HUES48 (cell line): Measurements from ENCODE around the gene UNC80.

ENCODE experiments used
- H3K27ac ChIP-seq: one replicate; pipeline ENCODE4 v1.7.0; 2013; ENCODE audit warnings: low read depth, low read length, inconsistent platforms
- H3K27me3 ChIP-seq: 2 replicates; pipeline ENCODE4 v1.6.1; 2013; ENCODE audit warnings: mild to moderate bottlenecking, low read length; ENCODE audit not compliant: control insufficient read depth, insufficient read depth
- H3K36me3 ChIP-seq: 2 replicates; pipeline ENCODE4 v1.6.1; 2013; ENCODE audit warnings: low read length; ENCODE audit not compliant: control insufficient read depth, insufficient read depth
- H3K4me1 ChIP-seq: 2 replicates; pipeline ENCODE4 v1.6.1; 2013; ENCODE audit warnings: mild to moderate bottlenecking, low read length; ENCODE audit not compliant: control insufficient read depth, insufficient read depth
- H3K4me3 ChIP-seq: 2 replicates; pipeline ENCODE4 v1.5.1; 2013; ENCODE audit warnings: mild to moderate bottlenecking, low read depth, low read length
- H3K9ac ChIP-seq: 2 replicates; pipeline ENCODE4 v1.6.1; 2013; ENCODE audit warnings: mild to moderate bottlenecking, low read depth, low read length, moderate library complexity
- H3K9me3 ChIP-seq: 2 replicates; pipeline ENCODE4 v1.6.1; 2013; ENCODE audit warnings: low read length; ENCODE audit not compliant: control insufficient read depth, insufficient read depth

The UNC80 gene

GRCh38 chr2:209864716-209865295 lies 93.2 kb downstream of the UNC80 start:
- Histone ChIP-seq H3K9ac (no peak overlapping the region), H3K4me1 (peaks cover 8% of the 10 kb centered on the region; the same call in 1 of the 2 replicates), H3K4me3 (no peak overlapping the region; the same call in 1 of the 2 replicates), H3K36me3 (no peaks in the 10 kb centered on the region), H3K27me3 (peaks cover 17% of the 10 kb centered on the region; the same call in 1 of the 2 replicates), H3K27ac (no peak overlapping the region), H3K9me3 (0 out of 2 replicates have a peak, but pooled peaks cover 4% of the 10 kb centered on the region)

GRCh38 chr2:209868271-209868994 lies 96.8 kb downstream of the UNC80 start:
- H3K27me3 ChIP-seq: peaks cover 17% of the 10 kb centered on the region; the same call in 1 of the 2 replicates
- H3K4me1 ChIP-seq: peaks cover 14% of the 10 kb centered on the region
- H3K9me3 ChIP-seq: 0 out of 2 replicates have a peak, but pooled peaks cover 4% of the 10 kb centered on the region
- no peaks in the 10 kb centered on the region for H3K36me3 ChIP-seq
- H3K9ac ChIP-seq: no peak overlapping the region
- no peak overlapping the region for H3K27ac ChIP-seq
- H3K4me3 ChIP-seq: no peak overlapping the region

GRCh38 chr2:209870067-209870466 lies 98.4 kb downstream of the UNC80 start:
- Histone ChIP-seq H3K4me1 (peaks cover 8% of the 10 kb centered on the region; the same call in 1 of the 2 replicates), H3K27me3 (0 out of 2 replicates have a peak, but pooled peaks cover 5% of the 10 kb centered on the region), H3K9ac (no peak overlapping the region), H3K27ac (no peak overlapping the region), H3K4me3 (no peak overlapping the region), H3K36me3 (no peaks in the 10 kb centered on the region), H3K9me3 (0 out of 2 replicates have a peak, but pooled peaks cover 4% of the 10 kb centered on the region)

GRCh38 chr2:209872675-209873074 lies 101.0 kb downstream of the UNC80 start:
- Histone ChIP-seq H3K27ac (no peak overlapping the region), H3K4me1 (peaks cover 8% of the 10 kb centered on the region; the same call in 1 of the 2 replicates), H3K4me3 (no peak overlapping the region)

GRCh38 chr2:209875270-209875669 lies 103.6 kb downstream of the UNC80 start:
- Histone ChIP-seq H3K27ac (no peak overlapping the region), H3K4me3 (no peak overlapping the region), H3K9ac (no peak overlapping the region), H3K36me3 (no peaks in the 10 kb centered on the region), H3K4me1 (peaks cover 8% of the 10 kb centered on the region; the same call in 1 of the 2 replicates), H3K9me3 (no peaks in the 10 kb centered on the region), H3K27me3 (no peaks in the 10 kb centered on the region)

More at GRCh38 chr2:209872675-209873074, 101.0 kb downstream of the UNC80 start:
- Histone ChIP-seq H3K27me3 (no peaks in the 10 kb centered on the region), H3K9me3 (no peaks in the 10 kb centered on the region), H3K9ac (no peak overlapping the region), H3K36me3 (no peaks in the 10 kb centered on the region)

GRCh38 chr2:209876211-209876610 lies 104.6 kb downstream of the UNC80 start:
- no peaks in the 10 kb centered on the region for H3K9me3 ChIP-seq
- peaks cover 8% of the 10 kb centered on the region; the same call in 1 of the 2 replicates for H3K4me1 ChIP-seq
- H3K36me3 ChIP-seq: no peaks in the 10 kb centered on the region
- no peak overlapping the region for H3K27ac ChIP-seq
- no peaks in the 10 kb centered on the region for H3K27me3 ChIP-seq
- no peak overlapping the region for H3K4me3 ChIP-seq
- no peak overlapping the region for H3K9ac ChIP-seq

- H3K27ac ChIP-seq: no peak overlapping the region
- H3K9ac ChIP-seq: no peak overlapping the region
- H3K4me3 ChIP-seq: no peak overlapping the region
- H3K36me3 ChIP-seq: no peaks in the 10 kb centered on the region
- no peaks in the 10 kb centered on the region for H3K27me3 ChIP-seq
- no peaks in the 10 kb centered on the region for H3K4me1 ChIP-seq
- no peaks in the 10 kb centered on the region for H3K9me3 ChIP-seq
Measured at GRCh38 chr2:209878701-209879100, 107.1 kb downstream of the UNC80 start.

GRCh38 chr2:209900638-209901037 lies 129.0 kb downstream of the UNC80 start:
- no peak overlapping the region for H3K9ac ChIP-seq
- no peaks in the 10 kb centered on the region for H3K9me3 ChIP-seq
- H3K4me1 ChIP-seq: no peaks in the 10 kb centered on the region
- H3K27me3 ChIP-seq: no peaks in the 10 kb centered on the region
- H3K4me3 ChIP-seq: no peak overlapping the region
- no peaks in the 10 kb centered on the region for H3K36me3 ChIP-seq
- H3K27ac ChIP-seq: no peak overlapping the region

GRCh38 chr2:209901172-209901571 lies 129.5 kb downstream of the UNC80 start:
- no peaks in the 10 kb centered on the region for H3K4me1 ChIP-seq
- H3K36me3 ChIP-seq: no peaks in the 10 kb centered on the region
- H3K9ac ChIP-seq: no peak overlapping the region
- H3K27ac ChIP-seq: no peak overlapping the region
- no peaks in the 10 kb centered on the region for H3K27me3 ChIP-seq
- no peak overlapping the region for H3K4me3 ChIP-seq
- no peaks in the 10 kb centered on the region for H3K9me3 ChIP-seq

GRCh38 chr2:209905691-209906090 lies 134.1 kb downstream of the UNC80 start:
- H3K4me1 ChIP-seq: no peaks in the 10 kb centered on the region

GRCh38 chr2:209907746-209908145 lies 136.1 kb downstream of the UNC80 start:
- Histone ChIP-seq H3K4me1 (no peaks in the 10 kb centered on the region), H3K9ac (no peak overlapping the region), H3K27me3 (no peaks in the 10 kb centered on the region), H3K4me3 (no peak overlapping the region), H3K27ac (no peak overlapping the region), H3K36me3 (no peaks in the 10 kb centered on the region), H3K9me3 (no peaks in the 10 kb centered on the region; the same call in 1 of the 2 replicates)

More at GRCh38 chr2:209905691-209906090, 134.1 kb downstream of the UNC80 start:
- Histone ChIP-seq H3K4me3 (no peak overlapping the region), H3K27me3 (no peaks in the 10 kb centered on the region), H3K27ac (no peak overlapping the region), H3K36me3 (no peaks in the 10 kb centered on the region), H3K9ac (no peak overlapping the region), H3K9me3 (no peaks in the 10 kb centered on the region; the same call in 1 of the 2 replicates)
